Smooth muscle cell (in vitro differentiated cells): ENCODE results near the gene SDS. TPM values are rescaled to one million over a fixed set of nuclear protein-coding genes. Genes with fewer than 3 reads are reported as not detected.

Experiments
- DNase-seq: peaks from one replicate; lab custom pipeline; 2025; ENCODE audit not compliant: unreplicated experiment; lab: John Stamatoyannopoulos, UW
- H2AFZ ChIP-seq: fragments of 200-600 bp; sonication (generic); 2 replicates; pipeline ENCODE4 v1.6.0; 2016; ENCODE audit warnings: antibody characterized with exemption, low read depth, mild to moderate bottlenecking
- H3F3A ChIP-seq: fragments of 200-600 bp; sonication (generic); 2 replicates; pipeline ENCODE4 v1.6.0; 2017; ENCODE audit warnings: antibody characterized with exemption, low read depth
- H3K27ac ChIP-seq: fragments of 200-600 bp; sonication (generic); 2 replicates; pipeline ENCODE4 v1.5.1; 2016; ENCODE audit warnings: low read depth, mild to moderate bottlenecking
- H3K27me3 ChIP-seq: fragments of 200-600 bp; sonication (generic); 2 replicates; pipeline ENCODE4 v1.6.1; 2016; ENCODE audit warnings: low read depth, mild to moderate bottlenecking
- H3K36me3 ChIP-seq: fragments of 200-600 bp; sonication (generic); 2 replicates; pipeline ENCODE4 v1.5.1; 2016; ENCODE audit warnings: low read depth
- H3K4me1 ChIP-seq: fragments of 200-600 bp; sonication (generic); 2 replicates; pipeline ENCODE4 v1.5.1; 2016; ENCODE audit warnings: low read depth
- H3K4me2 ChIP-seq: fragments of 200-600 bp; sonication (generic); 2 replicates; pipeline ENCODE4 v1.6.0; 2016; ENCODE audit warnings: mild to moderate bottlenecking
- H3K4me3 ChIP-seq: fragments of 200-600 bp; sonication (generic); 2 replicates; pipeline ENCODE4 v1.5.1; 2016; ENCODE audit warnings: mild to moderate bottlenecking
- H3K79me2 ChIP-seq: fragments of 200-600 bp; sonication (generic); 2 replicates; pipeline ENCODE4 v1.6.0; 2016; ENCODE audit warnings: low read depth, mild to moderate bottlenecking
- H3K9ac ChIP-seq: fragments of 200-600 bp; sonication (generic); 2 replicates; pipeline ENCODE4 v1.6.0; 2016; ENCODE audit warnings: low read depth
- H3K9me3 ChIP-seq: fragments of 200-600 bp; sonication (generic); replicated peaks from 2 replicates; pipeline ENCODE4 v1.5.1; 2016; ENCODE audit warnings: low read depth
- H4K20me1 ChIP-seq: fragments of 200-600 bp; sonication (generic); 2 replicates; pipeline ENCODE4 v1.6.0; 2016; ENCODE audit warnings: low read depth
- CTCF ChIP-seq: fragments of 200-600 bp; sonication (generic); IDR thresholded peaks from 2 replicates; pipeline ENCODE4 v1.5.1; 2017; ENCODE audit warnings: borderline replicate concordance, mild to moderate bottlenecking, antibody characterized with exemption; ENCODE audit not compliant: insufficient read depth, poor library complexity, severe bottlenecking
- WGBS: methylation state at CpG from one replicate; pipeline ENCODE4 v1.1.7; 2016; ENCODE audit warnings: low lambda C conversion rate; 5-methylcytosine and 5-hydroxymethylcytosine counted together
- polyA plus RNA-seq: library from polyadenylated mRNA; unstranded; fragments of >200 nt; fragmentation: Nextera tagmentation; extraction: Ambion mirVana; gene quantifications from 2 replicates; pipeline ENCODE4 v1.2.1, GENCODE V29; 2016
- total RNA-seq: library from RNA; depleted of rRNA; stranded (reverse); fragments of >200 nt; gene quantifications from 2 replicates; pipeline ENCODE4 v1.2.3, GENCODE V29; 2014

SDS gene
- total and polyA plus RNA-seq, 2 experiments from 2014 or later: not detected

- H3K4me2 ChIP-seq: no peak overlapping the region
- WGBS: 88% methylated on average over 3 of the region's 3 CpGs
- no peaks in the 10 kb centered on the region for H3K27me3 ChIP-seq
- H3K9me3 ChIP-seq: no peaks in the 10 kb centered on the region
- no peaks in the 10 kb centered on the region for H4K20me1 ChIP-seq
- no peak overlapping the region for H3K27ac ChIP-seq
- no peak overlapping the region for H3K9ac ChIP-seq
- no peaks in the 10 kb centered on the region for H3K4me1 ChIP-seq
- H3K79me2 ChIP-seq: no peaks in the 10 kb centered on the region
- DNase-seq: no peak
- H3K4me3 ChIP-seq: no peak overlapping the region
- no peak overlapping the region for H2AFZ ChIP-seq
- H3F3A ChIP-seq: no peaks in the 10 kb centered on the region
- TF ChIP-seq CTCF: no peak
- H3K36me3 ChIP-seq: no peaks in the 10 kb centered on the region
These were observed 2.0 kb upstream of the SDS start for GRCh38 chr12:113405694-113406093.

GRCh38 chr12:113402586-113403260 is 964 bp downstream of the SDS start:
- TF ChIP-seq CTCF: no peak
- no peaks in the 10 kb centered on the region for H4K20me1 ChIP-seq
- H3K4me1 ChIP-seq: no peaks in the 10 kb centered on the region
- DNase-seq: no peak
- no peak overlapping the region for H3K27ac ChIP-seq
- H3K36me3 ChIP-seq: no peaks in the 10 kb centered on the region
- 91% methylated on average over 23 of the region's 23 CpGs for WGBS
- H3K9ac ChIP-seq: no peak overlapping the region
- no peaks in the 10 kb centered on the region for H3K27me3 ChIP-seq
- H3K79me2 ChIP-seq: no peaks in the 10 kb centered on the region
- H3K9me3 ChIP-seq: no peaks in the 10 kb centered on the region
- no peak overlapping the region for H3K4me3 ChIP-seq
- H3F3A ChIP-seq: no peaks in the 10 kb centered on the region
- H3K4me2 ChIP-seq: no peak overlapping the region
- no peak overlapping the region for H2AFZ ChIP-seq

- H4K20me1 ChIP-seq: no peaks in the 10 kb centered on the region
- H3K9me3 ChIP-seq: no peaks in the 10 kb centered on the region
- no peak for DNase-seq
- no peaks in the 10 kb centered on the region for H3K36me3 ChIP-seq
- H3K4me2 ChIP-seq: no peak overlapping the region
- no peaks in the 10 kb centered on the region for H3K4me1 ChIP-seq
- no peak for TF ChIP-seq CTCF
- H2AFZ ChIP-seq: no peak overlapping the region
- no peak overlapping the region for H3K4me3 ChIP-seq
- no peaks in the 10 kb centered on the region for H3K79me2 ChIP-seq
- H3F3A ChIP-seq: no peaks in the 10 kb centered on the region
- no peak overlapping the region for H3K27ac ChIP-seq
- 87% methylated on average over 13 of the region's 13 CpGs for WGBS
- no peak overlapping the region for H3K9ac ChIP-seq
- H3K27me3 ChIP-seq: no peaks in the 10 kb centered on the region
These were observed 2.4 kb downstream of the SDS start for GRCh38 chr12:113401066-113402000.
